T-helper 2 cell treated with Interferon-gamma antibody and Interleukin-4, amounts not matched to agents 5 μg/mL and 100 μg/mL, for 36 hours (primary cell): ENCODE measurements around the gene PIP4K2A.

ENCODE experiments used
- DNase-seq: peaks from one replicate; pipeline ENCODE4 v3.0.0; 2021; ENCODE audit warnings: low spot score
- H3K27ac Mint-ChIP-seq: one replicate; pipeline ENCODE4 v1.8.0; 2021; ENCODE audit warnings: mild to moderate bottlenecking, mixed read lengths
- H3K27me3 Mint-ChIP-seq: one replicate; pipeline ENCODE4 v1.8.0; 2021; ENCODE audit warnings: low read depth, mixed read lengths
- H3K36me3 Mint-ChIP-seq: one replicate; pipeline ENCODE4 v1.8.0; 2021; ENCODE audit warnings: low read depth, mixed read lengths
- H3K4me1 Mint-ChIP-seq: one replicate; pipeline ENCODE4 v1.8.0; 2021; ENCODE audit warnings: low read depth, mixed read lengths
- H3K4me3 Mint-ChIP-seq: one replicate; pipeline ENCODE4 v1.8.0; 2022; ENCODE audit warnings: mild to moderate bottlenecking, moderate library complexity, mixed read lengths
- H3K9me3 Mint-ChIP-seq: one replicate; pipeline ENCODE4 v1.8.0; 2021; ENCODE audit warnings: mixed read lengths

PIP4K2A gene

GRCh38 chr10:22644222-22644621 is 70.2 kb downstream of the PIP4K2A start:
- DNase-seq = no peak
- H3K27me3 Mint-ChIP-seq = no peaks in the 10 kb centered on the region
- peak overlapping the region; percentile 55 for H3K27ac Mint-ChIP-seq
- H3K4me3 Mint-ChIP-seq = peak overlapping the region; percentile 43
- peaks cover 27% of the 10 kb centered on the region for H3K36me3 Mint-ChIP-seq
- no peaks in the 10 kb centered on the region for H3K9me3 Mint-ChIP-seq
- peaks cover 66% of the 10 kb centered on the region for H3K4me1 Mint-ChIP-seq

DNA sequence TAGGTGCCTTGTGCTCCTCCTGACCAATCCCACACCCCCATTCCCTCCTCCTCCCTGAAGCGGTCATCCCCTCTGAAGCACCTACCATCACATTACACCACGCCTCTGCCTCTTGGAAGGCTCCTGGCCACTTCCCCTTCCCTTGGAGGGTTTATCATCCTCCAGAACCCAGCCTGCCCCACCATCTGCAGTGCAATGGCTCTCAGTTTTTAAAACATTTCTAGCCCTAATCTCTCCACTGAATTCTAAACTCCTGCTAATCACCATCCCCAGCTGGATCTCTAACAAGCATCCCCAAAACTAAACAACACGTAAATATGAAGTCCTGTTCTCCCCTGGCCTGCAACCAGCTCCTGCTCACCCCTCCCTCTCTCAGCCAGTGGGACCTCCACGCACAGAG is 70.6 kb downstream of the PIP4K2A start:
- H3K9me3 Mint-ChIP-seq = no peaks in the 10 kb centered on the region
- peaks cover 28% of the 10 kb centered on the region for H3K36me3 Mint-ChIP-seq
- H3K4me3 Mint-ChIP-seq = peak overlapping the region; percentile 43

DNA sequence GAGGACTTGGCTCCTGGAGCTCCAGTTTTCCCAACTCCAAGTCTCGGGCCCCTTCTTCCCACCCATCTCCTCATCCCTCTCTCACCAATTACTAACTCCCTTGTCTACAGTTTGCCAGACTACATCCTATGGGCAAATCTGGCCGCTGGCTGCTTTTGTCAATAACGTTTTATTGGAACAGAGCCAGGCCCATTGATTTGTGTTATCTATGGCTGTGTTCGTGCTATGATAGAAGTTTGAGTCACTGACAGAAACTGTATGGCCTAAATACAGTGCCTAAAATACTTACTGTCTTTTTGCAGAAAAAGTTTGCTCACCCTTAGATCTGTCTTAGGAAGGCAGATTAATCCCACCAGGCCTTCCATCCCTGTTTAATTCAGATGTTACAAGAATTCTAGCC is 71.3 kb downstream of the PIP4K2A start:
- Mint-ChIP-seq H3K4me1 (peaks cover 61% of the 10 kb centered on the region), H3K27ac (peak overlapping the region; percentile 10), H3K27me3 (no peaks in the 10 kb centered on the region), H3K36me3 (peaks cover 31% of the 10 kb centered on the region), H3K4me3 (peak overlapping the region; percentile 44), H3K9me3 (no peaks in the 10 kb centered on the region)
- no peak for DNase-seq

More for the DNA sequence above, 70.6 kb downstream of the PIP4K2A start:
- H3K4me1 Mint-ChIP-seq = peaks cover 65% of the 10 kb centered on the region
- peak overlapping the region; percentile 55 for H3K27ac Mint-ChIP-seq
- DNase-seq = no peak
- H3K27me3 Mint-ChIP-seq = no peaks in the 10 kb centered on the region

GRCh38 chr10:22641743-22642142 is 72.6 kb downstream of the PIP4K2A start:
- no peaks in the 10 kb centered on the region for H3K27me3 Mint-ChIP-seq
- H3K36me3 Mint-ChIP-seq = peaks cover 35% of the 10 kb centered on the region
- no peak overlapping the region for H3K4me3 Mint-ChIP-seq

DNA sequence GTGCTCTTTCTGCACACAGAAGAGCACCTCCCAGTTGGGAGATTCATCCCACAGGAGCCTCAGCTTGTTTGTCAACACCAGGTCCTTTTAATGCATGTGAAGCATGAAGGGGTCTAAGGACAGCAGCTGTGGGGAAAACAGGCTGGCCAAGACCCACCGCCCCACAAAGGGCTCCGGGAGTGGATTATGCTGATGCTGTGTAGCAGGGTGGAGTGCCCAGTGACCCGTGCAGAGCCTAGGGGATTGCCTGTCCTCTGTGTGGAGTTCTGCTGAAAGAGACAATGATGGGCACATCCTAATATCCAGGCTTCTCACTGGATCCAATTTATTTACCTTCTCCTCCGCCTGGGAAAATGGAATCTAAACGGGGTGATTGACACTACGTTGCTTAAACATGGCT is 74.0 kb downstream of the PIP4K2A start:
- H3K36me3 Mint-ChIP-seq = peaks cover 40% of the 10 kb centered on the region
- no peaks in the 10 kb centered on the region for H3K27me3 Mint-ChIP-seq
- no peak overlapping the region for H3K27ac Mint-ChIP-seq
- H3K4me1 Mint-ChIP-seq = peaks cover 54% of the 10 kb centered on the region
- peaks cover 5% of the 10 kb centered on the region for H3K9me3 Mint-ChIP-seq
- DNase-seq = no peak
- no peak overlapping the region for H3K4me3 Mint-ChIP-seq

More at GRCh38 chr10:22641743-22642142, 72.6 kb downstream of the PIP4K2A start:
- no peak overlapping the region for H3K27ac Mint-ChIP-seq
- peaks cover 3% of the 10 kb centered on the region for H3K9me3 Mint-ChIP-seq
- no peak for DNase-seq
- H3K4me1 Mint-ChIP-seq = peaks cover 55% of the 10 kb centered on the region

GRCh38 chr10:22638863-22639262 is 75.5 kb downstream of the PIP4K2A start:
- no peak for DNase-seq
- Mint-ChIP-seq H3K36me3 (peaks cover 43% of the 10 kb centered on the region), H3K4me3 (no peak overlapping the region), H3K27ac (no peak overlapping the region), H3K9me3 (peaks cover 5% of the 10 kb centered on the region), H3K27me3 (no peaks in the 10 kb centered on the region), H3K4me1 (peaks cover 58% of the 10 kb centered on the region)

GRCh38 chr10:22637491-22637890 is 76.9 kb downstream of the PIP4K2A start:
- H3K4me3 Mint-ChIP-seq = no peak overlapping the region
- H3K27ac Mint-ChIP-seq = no peak overlapping the region
- peaks cover 55% of the 10 kb centered on the region for H3K4me1 Mint-ChIP-seq
- H3K9me3 Mint-ChIP-seq = peaks cover 5% of the 10 kb centered on the region
- DNase-seq = no peak
- H3K36me3 Mint-ChIP-seq = peaks cover 38% of the 10 kb centered on the region
- no peaks in the 10 kb centered on the region for H3K27me3 Mint-ChIP-seq

GRCh38 chr10:22635650-22636049 is 78.7 kb downstream of the PIP4K2A start:
- peak overlapping the region; percentile 6 for H3K27ac Mint-ChIP-seq
- DNase-seq = no peak
- H3K27me3 Mint-ChIP-seq = no peaks in the 10 kb centered on the region
- peaks cover 39% of the 10 kb centered on the region for H3K36me3 Mint-ChIP-seq
- H3K4me1 Mint-ChIP-seq = peaks cover 62% of the 10 kb centered on the region
- peaks cover 5% of the 10 kb centered on the region for H3K9me3 Mint-ChIP-seq
- H3K4me3 Mint-ChIP-seq = no peak overlapping the region

- DNase-seq = no peak
- peaks cover 37% of the 10 kb centered on the region for H3K36me3 Mint-ChIP-seq
These were observed 79.5 kb downstream of the PIP4K2A start for GRCh38 chr10:22634606-22635459.

DNA sequence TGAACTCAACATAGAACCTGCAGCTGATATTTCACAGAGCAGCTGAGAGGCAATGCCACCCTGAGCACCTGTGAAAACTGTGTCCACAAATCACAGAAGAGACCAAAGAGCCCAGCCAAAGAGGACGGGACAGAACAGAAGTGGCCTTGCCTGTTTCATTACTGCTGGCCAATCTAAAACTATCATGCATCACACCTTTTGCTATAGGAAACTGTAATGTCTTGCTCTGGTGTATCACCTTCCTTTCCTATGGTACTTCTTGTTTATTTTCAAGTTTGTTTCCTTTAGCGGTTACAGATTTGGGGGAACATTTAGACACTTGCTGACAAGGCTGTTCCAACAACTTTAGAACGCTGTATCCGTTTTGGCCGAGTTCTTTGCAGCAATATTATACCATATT is 80.3 kb downstream of the PIP4K2A start:
- Mint-ChIP-seq H3K4me1 (peaks cover 72% of the 10 kb centered on the region), H3K4me3 (no peak overlapping the region), H3K27me3 (no peaks in the 10 kb centered on the region), H3K27ac (peak overlapping the region; percentile 60), H3K9me3 (peaks cover 5% of the 10 kb centered on the region), H3K36me3 (peaks cover 37% of the 10 kb centered on the region)
- no peak for DNase-seq

More at GRCh38 chr10:22634606-22635459, 79.5 kb downstream of the PIP4K2A start:
- Mint-ChIP-seq H3K9me3 (peaks cover 5% of the 10 kb centered on the region), H3K27ac (peak overlapping the region; percentile 68), H3K4me3 (no peak overlapping the region), H3K4me1 (peaks cover 67% of the 10 kb centered on the region), H3K27me3 (no peaks in the 10 kb centered on the region)

GRCh38 chr10:22633528-22633927 is 80.8 kb downstream of the PIP4K2A start:
- DNase-seq = no peak
- no peaks in the 10 kb centered on the region for H3K27me3 Mint-ChIP-seq
- H3K9me3 Mint-ChIP-seq = peaks cover 5% of the 10 kb centered on the region
- H3K27ac Mint-ChIP-seq = peak overlapping the region; percentile 60
- no peak overlapping the region for H3K4me3 Mint-ChIP-seq
- H3K36me3 Mint-ChIP-seq = peaks cover 36% of the 10 kb centered on the region
- H3K4me1 Mint-ChIP-seq = peaks cover 74% of the 10 kb centered on the region

GRCh38 chr10:22633106-22633505 is 81.3 kb downstream of the PIP4K2A start:
- no peaks in the 10 kb centered on the region for H3K27me3 Mint-ChIP-seq
- peaks cover 76% of the 10 kb centered on the region for H3K4me1 Mint-ChIP-seq
- no peak for DNase-seq
- H3K27ac Mint-ChIP-seq = peak overlapping the region; percentile 17
- H3K9me3 Mint-ChIP-seq = peaks cover 5% of the 10 kb centered on the region
- H3K36me3 Mint-ChIP-seq = peaks cover 33% of the 10 kb centered on the region
- no peak overlapping the region for H3K4me3 Mint-ChIP-seq

- Mint-ChIP-seq H3K4me1 (peaks cover 81% of the 10 kb centered on the region), H3K36me3 (peaks cover 27% of the 10 kb centered on the region), H3K27me3 (no peaks in the 10 kb centered on the region), H3K9me3 (peaks cover 2% of the 10 kb centered on the region), H3K4me3 (peak overlapping the region; percentile 25), H3K27ac (peak overlapping the region; percentile 94)
- DNase-seq = no peak
These were observed 82.6 kb downstream of the PIP4K2A start for GRCh38 chr10:22631646-22632278.

- Mint-ChIP-seq H3K9me3 (no peaks in the 10 kb centered on the region), H3K4me1 (peaks cover 85% of the 10 kb centered on the region), H3K36me3 (peaks cover 24% of the 10 kb centered on the region), H3K4me3 (peak overlapping the region; percentile 87), H3K27ac (peak overlapping the region; percentile 94), H3K27me3 (no peaks in the 10 kb centered on the region)
- DNase-seq = no peak
These were observed 83.2 kb downstream of the PIP4K2A start for GRCh38 chr10:22631185-22631584.
